Limb (tissue), 2 donors: ENCODE measurements around the gene PDZRN3.
"Not testable (repeated sequence)": the region's sequence is repeated elsewhere in the genome, so short reads cannot be mapped to it uniquely, and the experiment has no call there.

Source experiments
- DNase-seq, 2 donors: peaks; one replicate each; pipeline ENCODE4 v3.0.0-alpha.2; 2016; ENCODE audit errors: extremely low spot score in 2 of 2

The PDZRN3 gene

DNA sequence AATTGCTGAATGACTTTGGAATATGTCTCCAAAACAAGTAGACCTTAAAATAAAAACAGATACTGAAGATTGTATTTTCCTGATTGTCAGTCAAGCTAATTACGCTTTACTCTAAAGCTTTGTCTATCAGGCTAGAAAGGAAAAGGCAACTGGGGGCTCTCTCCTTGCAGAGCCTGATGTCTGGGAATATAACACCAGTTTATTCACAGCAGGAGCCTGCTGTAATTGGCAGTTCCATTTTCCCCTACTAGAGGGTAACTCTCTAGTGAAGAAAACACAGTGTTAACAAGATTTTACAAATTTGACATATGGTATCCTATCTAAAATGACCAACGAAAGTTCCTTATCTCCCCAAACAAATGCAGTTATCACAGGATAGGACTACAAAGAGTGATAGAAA is 158.8 kb downstream of the PDZRN3 start:
- DNase-seq: no peak

DNA sequence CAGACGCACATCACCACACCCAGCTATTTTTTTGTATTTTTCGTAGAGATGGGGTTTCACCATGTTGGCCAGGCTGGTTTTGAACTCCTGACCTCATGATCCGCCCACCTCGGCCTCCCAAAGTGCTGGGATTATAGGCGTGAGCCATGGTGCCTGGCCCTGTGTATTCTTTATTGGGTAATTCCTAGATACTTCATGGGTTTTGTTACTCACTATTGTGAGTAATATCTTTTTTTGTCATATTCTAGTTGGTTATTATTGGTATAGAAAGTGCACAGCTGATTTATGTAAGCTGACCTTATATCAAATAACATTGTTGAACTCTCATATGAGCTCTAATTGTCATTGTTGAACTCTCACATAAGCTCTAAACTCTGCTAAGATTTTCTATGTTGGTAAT is 160.6 kb downstream of the PDZRN3 start:
- DNase-seq: not testable (repeated sequence)

DNA sequence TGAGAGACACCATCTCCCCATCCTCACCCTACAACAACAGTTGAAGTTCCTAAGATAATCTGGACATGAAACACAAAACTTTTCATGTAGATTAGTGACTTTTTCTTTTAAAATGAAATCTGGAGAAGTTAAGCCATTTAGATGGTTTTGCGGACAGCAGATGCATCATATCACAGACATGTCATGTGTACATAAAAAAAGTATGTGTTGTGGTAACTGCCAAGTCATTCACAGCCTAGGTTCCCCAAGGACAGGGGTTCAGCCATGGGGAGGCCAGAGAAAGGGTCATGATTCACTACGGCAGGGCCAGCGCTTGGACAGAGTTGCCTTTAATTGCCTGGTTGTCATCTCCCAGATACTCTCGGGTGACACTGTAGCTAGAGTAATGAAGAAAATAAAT is 163.2 kb downstream of the PDZRN3 start:
- no peak for DNase-seq

DNA sequence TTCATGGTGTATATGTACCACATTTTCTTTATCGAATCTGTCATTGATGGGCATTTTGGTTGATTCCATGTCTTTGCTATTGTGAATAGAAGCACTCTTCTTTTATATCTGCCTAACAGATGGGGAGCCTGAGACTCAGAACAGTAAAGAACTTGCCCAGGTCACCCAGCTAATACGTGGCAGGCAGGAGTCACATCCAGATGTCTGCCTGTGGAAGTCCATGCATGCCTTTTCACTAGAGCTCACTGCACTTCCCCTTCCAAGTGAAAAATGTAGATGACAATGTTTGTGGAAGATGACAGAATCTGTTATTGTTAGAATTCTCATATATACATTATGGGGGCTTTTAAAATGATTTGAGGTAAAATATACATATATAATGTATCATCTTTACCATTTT is 165.0 kb downstream of the PDZRN3 start:
- DNase-seq: no peak

DNA sequence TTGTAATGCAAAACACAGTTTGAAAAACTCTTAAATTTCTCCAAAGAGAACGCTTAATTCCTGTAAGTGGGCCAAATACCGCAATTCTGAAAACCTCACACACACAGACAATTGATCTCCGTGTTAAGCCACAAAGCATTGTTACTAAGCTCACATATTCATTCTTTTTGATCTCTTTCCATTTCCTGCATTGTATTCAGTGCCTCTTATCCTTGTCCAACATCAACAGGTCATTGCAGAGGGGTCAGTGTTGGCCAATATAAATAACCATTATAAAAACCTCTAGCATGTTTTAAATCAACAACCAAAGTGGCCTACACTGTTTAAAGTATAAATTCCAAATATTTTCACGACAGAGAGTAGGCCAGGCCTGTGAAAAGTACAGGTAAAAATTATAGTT is 171.1 kb downstream of the PDZRN3 start:
- no peak for DNase-seq

DNA sequence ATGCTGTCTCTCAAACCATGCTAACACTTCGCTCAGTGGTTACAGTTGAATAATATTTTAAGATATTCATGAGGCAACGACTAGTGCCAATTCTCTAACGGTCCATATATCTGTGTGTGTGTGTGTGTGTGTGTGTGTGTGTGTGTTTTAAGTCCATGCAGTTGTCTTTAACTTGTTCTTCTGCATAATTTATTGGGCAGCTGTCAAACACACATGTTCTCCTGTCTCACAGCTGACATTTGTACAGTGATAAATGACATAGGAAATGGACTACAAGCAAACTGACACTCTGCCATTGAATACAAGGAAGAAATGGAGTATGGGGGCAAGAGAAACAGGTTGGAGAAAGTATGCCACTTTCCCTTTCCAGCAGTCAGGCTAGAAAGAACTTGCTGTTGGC is 172.0 kb downstream of the PDZRN3 start:
- no peak for DNase-seq

DNA sequence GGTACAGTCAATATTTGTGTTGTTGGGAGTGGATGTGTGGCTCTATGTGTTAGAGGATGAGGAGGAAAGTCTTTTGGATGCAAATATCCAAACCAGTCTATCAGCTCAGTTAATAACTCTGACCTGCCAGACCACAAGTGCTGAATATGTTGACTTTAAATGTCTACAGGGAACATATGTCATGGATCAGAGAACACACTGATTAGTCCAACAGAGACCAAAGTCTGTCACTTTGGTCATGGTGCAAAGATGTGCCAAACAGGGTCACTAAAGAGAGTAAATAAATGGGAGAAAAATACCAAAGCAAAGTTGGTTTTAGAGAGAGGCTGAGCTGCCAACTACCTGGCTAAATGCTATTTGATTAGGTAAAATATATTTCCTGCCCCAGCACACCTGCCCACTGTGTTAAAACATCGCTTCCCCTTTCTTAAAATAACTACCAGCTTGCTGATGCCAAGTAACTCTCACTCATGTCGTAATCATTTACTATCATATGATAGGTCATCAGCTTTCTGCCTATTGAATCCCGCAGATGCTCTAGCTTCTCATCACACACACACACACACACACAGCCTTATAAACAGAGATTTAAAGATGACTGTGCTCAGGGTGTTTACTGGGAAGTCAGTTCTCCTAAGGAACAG is 173.3 kb downstream of the PDZRN3 start:
- DNase-seq: no peak

DNA sequence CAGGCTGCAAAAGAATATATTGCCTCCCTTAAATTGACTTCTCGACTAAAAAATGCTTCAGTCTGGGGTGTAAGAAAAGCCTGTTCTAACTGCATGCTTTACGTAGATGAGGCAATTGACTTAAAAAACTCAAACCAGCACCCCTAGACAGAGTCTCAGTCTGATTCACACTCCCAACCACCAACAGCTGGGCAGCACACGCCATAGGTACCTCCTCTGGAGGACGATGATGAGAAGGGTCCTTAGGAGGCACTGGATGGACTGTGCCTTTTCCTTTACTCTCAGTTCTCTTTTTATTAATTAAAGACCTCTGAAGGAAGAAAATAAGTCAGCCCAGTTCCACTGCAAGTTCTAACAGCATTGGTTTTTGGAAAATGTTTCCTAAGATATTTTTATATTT is 175.0 kb downstream of the PDZRN3 start:
- DNase-seq: no peak

DNA sequence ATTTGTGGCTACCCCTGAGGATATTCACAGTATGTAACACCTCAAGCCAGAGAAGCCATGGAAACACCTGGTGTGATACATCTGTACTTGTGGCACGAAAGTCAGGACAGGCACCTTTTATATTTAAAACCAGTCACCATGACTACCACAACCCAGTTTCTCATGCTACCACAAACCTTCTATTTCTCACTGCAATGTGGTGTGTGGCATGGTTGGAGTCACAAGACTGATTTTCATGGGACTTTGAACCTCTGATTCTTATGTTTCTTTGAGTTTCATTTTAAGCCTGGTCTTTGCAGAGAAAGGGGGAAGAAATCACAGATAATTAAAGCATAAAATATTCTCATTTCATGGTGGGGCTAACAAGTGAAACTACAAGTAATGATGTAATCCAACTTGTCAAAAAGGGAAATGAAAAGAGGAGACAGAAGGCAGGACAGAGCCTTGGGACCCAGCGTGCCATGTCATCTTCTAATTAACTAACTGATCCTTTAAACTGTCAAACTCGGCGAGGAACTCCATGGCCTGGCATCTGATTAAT is 175.9 kb downstream of the PDZRN3 start:
- no peak for DNase-seq

DNA sequence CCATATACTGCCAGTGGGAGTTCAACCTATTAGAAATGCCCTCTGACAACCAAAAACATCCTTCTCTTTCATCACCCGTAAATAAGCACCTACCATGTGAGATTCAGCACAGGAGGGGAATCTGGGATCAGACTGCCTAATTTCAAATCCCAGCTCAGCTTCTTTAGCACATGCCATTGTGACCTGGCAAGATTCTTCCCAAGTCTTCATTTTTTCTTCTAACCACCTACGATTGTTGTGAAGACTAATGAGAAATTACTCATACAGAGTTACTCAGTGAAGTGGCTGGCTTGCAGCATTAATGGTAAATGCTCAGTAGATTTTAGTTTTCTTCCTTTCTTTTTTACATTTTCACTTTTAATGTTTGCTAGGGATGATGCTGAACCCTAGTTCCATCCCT is 176.7 kb downstream of the PDZRN3 start:
- DNase-seq: no peak

DNA sequence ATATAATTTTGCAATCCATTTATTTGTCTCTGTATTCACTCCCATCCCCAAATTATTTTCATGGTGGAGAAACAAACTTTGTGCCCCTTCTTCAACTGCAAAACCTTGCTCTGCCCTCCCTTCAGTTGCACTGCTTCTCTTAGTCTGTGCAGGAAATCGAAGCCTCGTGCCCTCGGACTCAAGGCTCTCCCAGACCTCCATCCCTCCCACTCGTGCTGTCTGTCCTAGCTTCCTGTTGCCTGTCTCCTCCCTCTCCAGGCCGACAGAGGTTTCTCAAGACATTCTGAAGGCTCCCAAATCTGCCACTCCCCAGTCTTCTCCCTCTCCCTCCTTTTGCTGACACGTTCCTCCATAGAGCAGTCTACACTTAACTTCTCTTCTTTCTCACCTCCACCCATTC is 177.6 kb downstream of the PDZRN3 start:
- no peak for DNase-seq

DNA sequence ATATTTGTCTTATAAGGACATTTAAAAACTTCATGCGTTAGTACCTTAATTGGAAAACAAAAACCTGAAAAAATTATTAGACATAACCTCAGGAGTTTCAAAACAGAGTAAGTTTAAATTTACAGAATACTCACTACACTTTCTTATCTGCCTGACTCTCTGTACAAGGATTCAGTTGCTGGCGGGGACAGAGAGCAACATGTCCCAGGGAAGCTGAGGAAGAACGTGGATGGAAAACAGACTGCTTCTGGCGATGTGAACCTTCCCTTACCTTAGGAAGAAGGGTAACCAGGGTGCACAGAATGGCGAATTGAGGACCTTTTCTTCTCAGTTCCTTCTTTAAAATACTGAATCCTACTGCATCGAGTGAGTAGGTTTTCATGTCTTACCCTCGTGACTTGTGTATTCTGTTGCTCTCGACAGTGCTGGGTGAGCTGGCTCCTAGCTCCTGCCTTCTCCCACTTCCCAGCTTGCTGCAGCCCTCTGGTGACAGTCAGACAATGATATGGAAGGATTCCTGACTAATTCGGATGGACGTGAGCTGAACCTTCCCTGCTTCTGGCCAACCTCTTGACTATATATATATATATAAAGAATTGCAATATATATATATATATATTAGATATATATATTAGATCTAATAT is 178.2 kb downstream of the PDZRN3 start:
- DNase-seq: no peak

DNA sequence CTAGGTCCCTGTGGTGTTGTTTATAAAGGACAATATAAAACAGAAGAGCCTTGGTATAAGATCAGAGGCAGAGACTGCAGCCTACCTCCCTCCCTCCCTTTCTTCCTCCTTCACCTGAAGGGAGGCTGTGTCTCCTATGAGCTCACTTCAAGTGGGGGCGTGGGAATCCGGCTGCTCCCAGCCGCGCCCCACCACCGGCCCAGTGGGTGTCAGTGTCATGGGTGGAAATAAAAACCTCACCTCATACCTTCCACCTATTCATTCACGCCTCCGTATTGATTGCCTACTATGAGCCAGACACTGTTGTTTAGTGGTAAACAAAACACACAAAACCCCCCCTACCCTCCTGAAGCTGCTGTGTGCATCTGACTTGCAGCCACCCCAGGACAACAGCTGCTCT is 181.9 kb downstream of the PDZRN3 start:
- DNase-seq: no peak

DNA sequence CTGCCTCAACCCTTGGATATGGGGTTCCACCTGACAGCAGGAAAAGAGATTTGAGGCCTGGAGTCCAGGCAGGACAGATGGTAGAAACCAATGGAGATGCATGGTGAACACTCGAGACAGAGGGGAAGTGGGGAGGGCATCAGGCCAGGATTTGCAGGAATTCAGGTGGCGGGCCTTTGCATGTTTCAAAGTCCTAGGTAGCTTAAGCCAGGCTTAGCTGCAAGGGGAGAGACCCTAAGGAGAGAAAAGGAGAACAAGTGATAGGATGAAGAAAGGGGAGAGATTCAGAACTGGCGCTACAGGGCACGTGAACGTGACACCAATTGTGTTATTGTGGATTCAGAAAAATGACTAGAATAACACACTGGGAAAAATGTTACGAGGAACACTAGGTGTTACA is 182.6 kb downstream of the PDZRN3 start:
- no peak for DNase-seq

DNA sequence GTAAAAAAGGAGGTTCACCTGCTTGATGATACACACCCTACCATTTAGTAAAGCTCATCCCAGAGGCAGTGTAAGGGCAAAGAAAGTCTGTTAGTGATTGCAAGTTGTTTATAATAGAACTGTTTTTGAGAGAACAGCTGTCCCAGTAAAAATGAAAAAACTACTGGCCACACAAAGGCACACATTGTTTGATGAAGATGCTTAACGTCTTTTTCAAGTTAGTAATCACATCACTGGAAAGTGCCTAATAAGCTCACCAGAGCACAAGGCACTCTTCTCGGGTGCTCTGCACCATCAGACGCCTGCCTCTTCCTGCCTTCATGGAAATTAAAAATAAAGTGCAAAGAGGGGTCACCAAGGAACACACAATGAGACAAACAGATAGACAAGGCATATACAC is 186.9 kb downstream of the PDZRN3 start:
- DNase-seq: no peak

DNA sequence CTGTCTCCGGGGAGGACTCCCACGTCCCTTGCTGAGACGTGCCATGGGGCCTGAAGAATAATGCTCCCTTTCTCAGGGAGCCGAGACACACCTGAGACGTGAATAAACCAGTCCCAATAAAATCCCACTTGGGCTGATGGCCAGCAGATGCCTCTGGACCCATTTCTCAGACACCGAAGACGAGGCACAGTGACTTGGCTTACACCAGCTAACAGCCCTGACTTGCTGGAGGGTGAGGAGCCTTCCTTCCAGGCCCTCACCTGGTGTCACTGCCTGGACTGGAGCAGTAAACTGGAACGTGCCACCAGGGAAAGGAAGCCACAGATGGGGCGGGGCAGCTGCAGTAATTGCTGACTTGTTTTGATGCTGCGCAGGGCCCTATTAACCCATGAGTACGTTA is 189.7 kb downstream of the PDZRN3 start:
- DNase-seq: no peak

DNA sequence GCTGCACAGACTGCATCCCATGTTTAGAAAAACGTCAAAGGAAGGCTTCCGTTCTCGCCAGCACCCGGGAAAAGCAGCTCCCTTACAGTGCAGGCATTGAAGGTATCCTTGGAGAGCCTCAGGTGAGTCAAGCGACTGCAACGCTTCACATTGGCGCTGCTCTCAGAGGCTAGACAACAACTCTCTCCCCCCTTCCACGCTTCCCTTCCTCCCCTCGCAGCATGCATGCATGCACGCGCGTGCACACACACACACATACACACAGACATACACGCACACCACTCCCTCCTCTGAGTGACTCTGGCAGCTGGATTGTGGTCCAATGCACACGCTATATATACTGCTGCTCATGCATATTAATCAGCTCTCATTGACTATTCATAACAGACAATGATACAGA is 191.1 kb downstream of the PDZRN3 start:
- peak in 1 of 2 donors; percentile 74 for DNase-seq

DNA sequence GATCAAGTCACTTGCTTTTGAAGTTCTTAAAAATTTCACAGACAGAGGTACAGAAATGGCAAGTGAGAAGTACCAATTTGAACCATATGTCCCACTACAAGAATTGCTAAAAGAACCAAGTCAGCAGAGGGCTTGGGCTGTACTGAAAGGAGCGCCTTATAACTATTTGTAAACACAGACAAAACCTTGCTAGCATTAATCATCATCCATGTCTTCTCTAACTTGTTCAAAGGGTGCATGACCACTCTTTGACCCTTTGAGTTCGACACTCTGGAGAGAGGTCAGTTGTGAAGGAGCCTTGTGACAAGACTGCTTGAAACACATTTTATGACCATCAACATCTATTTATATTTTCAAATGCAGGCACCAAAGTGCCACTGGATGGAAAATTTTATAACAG is 191.7 kb downstream of the PDZRN3 start:
- DNase-seq: no peak

DNA sequence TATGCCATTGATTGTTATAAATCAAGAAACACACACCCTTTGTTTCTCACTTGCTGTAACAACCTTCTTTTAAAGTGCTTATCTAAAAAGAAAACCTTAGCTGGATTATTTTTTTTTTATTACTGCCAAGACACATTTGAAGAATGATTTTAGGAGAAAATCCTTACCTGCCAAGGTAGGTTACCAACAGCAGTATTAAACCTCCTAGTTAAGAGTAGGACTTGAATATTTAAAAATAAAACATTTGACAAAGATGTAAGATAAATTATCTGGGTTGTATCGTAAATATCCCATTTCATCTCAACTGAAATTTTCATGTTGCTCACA is 192.1 kb downstream of the PDZRN3 start:
- DNase-seq: no peak

DNA sequence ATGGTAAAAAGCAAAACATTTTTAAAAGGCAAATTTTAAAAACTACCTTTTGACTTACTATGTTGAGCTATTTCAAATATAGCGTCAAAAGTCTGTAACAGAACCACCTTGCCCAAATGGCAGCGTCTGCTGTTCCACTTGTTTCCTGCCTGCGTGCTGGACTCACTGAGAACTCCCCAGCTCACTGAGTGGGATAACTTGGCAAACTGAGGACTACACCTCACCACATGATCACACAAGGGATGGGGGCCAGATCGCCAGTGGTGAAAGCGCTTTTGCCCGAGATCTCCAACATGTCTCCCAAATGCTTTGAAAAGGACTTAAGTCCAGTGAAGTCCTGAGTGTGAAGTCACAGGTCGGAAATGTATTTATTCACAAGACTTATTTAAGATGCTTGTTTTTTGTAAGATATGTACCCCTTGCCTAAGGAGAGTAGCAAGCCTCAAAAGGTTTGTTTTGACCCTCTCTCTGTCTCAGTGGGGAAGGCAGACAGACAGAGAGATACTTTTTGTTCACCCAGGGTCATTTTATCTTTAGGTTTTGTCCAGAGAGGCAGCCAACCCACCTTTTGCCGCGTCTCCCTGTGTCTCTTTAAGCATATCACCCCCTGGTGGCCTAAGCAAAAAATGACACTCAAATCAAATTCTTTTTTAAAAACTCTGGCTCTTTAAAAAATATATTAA is 192.6 kb downstream of the PDZRN3 start:
- no peak for DNase-seq

DNA sequence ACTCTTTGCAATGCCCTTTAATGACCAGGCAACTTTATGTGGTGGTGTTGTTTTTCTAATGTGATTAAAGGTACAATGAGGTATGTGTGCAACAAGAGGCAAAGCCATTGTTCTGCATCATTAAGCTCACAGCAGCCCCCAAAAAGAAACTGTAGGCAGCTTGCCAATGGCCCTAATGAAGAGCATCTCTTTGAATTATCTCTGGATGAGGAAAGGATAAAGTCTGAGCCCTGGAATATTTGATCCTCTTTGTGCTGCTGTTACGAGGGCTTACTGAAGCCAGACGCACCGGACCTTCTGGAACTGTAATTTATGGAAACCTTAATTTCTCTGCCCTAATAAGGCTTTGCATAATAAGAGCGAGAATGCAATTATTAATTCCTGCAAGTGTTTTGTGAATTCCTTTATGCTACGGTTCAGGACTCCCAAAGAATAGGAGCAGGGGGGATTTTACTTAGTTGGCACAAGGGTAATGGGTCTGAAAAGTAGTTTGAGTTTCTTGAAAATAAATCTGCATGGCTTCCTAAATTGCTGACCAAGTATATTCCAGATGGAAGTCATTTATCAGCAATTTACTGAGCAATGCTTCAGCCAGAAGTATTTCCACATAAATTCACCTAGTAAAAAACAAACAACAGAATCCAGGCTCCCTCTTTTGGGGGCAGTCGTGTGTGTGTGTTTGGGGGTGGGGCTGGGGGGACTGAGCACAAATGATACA is 193.4 kb downstream of the PDZRN3 start:
- DNase-seq: no peak

DNA sequence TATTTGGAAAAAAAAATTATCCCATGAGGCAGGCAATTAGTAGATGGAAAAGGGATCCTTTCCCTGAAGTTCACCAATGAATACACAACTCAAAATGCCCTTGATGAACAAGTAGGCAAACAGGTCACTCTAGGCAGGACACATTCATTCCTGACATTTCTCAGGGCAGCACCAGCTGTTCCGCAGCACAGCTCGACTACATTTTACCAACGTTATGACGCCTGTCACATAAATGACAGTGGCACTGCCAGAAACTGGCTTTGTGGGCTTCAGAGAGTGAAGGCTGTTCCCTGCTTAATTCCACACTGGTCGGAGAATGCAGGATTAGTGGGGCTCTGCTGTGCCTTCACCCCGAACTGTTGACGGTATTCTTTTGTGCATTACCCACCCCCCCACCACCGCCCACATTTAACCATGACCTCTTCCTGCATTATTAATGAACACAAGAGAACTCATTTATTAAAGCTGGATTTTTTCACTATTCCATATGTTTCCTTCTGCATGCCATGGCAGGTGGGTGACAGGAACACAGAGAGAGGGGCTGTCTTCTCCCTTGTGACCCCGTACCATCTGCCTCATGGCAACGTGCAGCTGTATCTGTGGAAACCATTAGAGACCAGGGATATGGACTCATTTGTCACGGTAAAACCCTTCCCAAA is 197.6 kb downstream of the PDZRN3 start:
- DNase-seq: no peak
